ENCODE data around the gene VPS13C.
A peak's percentile ranks its signal among the peaks of the same experiment; 100 is the strongest.
"Not testable (repeated sequence)": the region's sequence is repeated elsewhere in the genome, so short reads cannot be mapped to it uniquely, and the experiment has no call there.

The VPS13C gene

GRCh38 chr15:62047282-62047827, 12.9 kb downstream of the VPS13C start:
- Mint-ChIP-seq H3K27me3 (no peaks in the 10 kb centered on the region), H3K27ac (peak overlapping the region; percentile 36), H3K4me3 (peak overlapping the region; percentile 11), H3K36me3 (peaks cover 5% of the 10 kb centered on the region), H3K4me1 (peaks cover 24% of the 10 kb centered on the region), H3K9me3 (peaks cover 2% of the 10 kb centered on the region)
- ATAC-seq (ENCODE audit: low read depth) = peak; percentile 79
- DNase-seq (ENCODE audit: low spot score in 2 of 2) = no peak

DNA sequence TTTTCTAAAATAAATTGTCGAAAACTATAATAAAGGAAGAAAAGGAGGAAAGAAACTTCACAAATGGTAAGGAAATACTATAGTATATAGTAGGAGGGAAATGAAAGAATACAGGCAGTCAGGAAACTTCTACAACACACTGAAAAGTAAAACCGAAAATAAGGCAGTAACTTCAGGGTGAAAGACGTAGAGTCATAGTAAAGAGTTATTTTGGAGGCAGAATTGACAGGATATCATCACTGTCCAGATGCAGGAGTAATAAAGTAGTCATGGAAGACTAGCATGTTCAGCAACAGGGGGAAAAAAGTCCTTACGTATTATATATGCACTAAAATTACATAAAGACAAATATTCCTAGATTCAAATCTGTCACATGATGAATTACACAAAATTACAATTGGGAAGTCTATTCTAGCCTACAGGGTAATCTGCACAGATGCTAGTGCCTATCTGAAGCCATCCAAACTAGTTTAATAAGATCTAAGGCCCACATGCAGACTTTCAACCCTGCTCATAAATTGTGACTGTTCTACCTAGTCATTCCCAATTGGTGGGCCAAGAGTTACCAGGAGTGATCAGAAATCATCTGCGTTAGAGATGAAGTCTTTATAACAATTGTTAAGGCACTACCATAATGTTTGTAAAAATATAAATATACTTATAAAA, 14.0 kb downstream of the VPS13C start:
- H3K4me1 Mint-ChIP-seq = peaks cover 19% of the 10 kb centered on the region
- DNase-seq (ENCODE audit: low spot score in 2 of 2) = no peak
- peak overlapping the region; percentile 33 for H3K4me3 Mint-ChIP-seq
- peaks cover 2% of the 10 kb centered on the region for H3K9me3 Mint-ChIP-seq
- no peaks in the 10 kb centered on the region for H3K27me3 Mint-ChIP-seq
- peak overlapping the region; percentile 32 for H3K27ac Mint-ChIP-seq
- peaks cover 5% of the 10 kb centered on the region for H3K36me3 Mint-ChIP-seq
- ATAC-seq (ENCODE audit: low read depth) = peak; percentile 68

DNA sequence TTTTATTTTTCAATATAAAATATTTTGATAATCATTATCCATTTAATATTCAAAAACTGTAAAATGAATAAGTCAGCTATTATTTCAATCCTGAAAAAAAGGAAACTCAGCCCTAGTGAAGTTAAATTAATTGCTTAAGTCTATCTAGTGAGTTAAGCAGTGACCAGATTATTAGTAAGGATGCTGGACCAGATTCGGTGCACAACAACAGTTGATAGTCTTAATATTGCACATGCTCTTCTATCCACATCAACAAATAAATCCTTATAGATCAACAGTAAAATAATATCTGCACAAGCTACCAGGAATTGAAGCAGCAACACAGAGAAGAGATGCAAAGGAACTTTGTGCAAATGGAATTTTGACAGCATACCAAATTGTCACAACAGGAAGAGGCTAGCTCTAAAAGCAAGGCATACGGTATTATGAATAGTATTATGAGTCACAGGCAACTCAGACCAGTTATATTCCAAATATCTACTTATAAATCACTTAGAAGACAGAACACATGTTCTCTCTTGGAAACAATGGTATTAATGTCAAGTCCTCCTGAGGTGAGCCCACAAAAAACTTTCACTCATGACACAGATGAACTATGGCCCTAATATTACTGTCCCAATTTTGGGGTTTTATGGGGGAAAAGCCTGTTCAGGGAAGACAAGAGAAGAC, 24.9 kb downstream of the VPS13C start:
- DNase-seq (ENCODE audit: low spot score in 2 of 2) = no peak
- Mint-ChIP-seq H3K36me3 (peaks cover 24% of the 10 kb centered on the region), H3K27me3 (no peaks in the 10 kb centered on the region), H3K9me3 (peaks cover 6% of the 10 kb centered on the region), H3K4me3 (no peak overlapping the region), H3K27ac (peak overlapping the region; percentile 85), H3K4me1 (peaks cover 13% of the 10 kb centered on the region)
- no peak for ATAC-seq (ENCODE audit: low read depth)

- Mint-ChIP-seq H3K9me3 (no peaks in the 10 kb centered on the region), H3K36me3 (peaks cover 24% of the 10 kb centered on the region), H3K27me3 (no peaks in the 10 kb centered on the region), H3K4me1 (peaks cover 11% of the 10 kb centered on the region), H3K27ac (peak overlapping the region; percentile 53), H3K4me3 (no peak overlapping the region)
- no peak for ATAC-seq (ENCODE audit: low read depth)
- DNase-seq (ENCODE audit: low spot score in 2 of 2) = no peak
These were observed 32.3 kb downstream of the VPS13C start for GRCh38 chr15:62027916-62028315.

DNA sequence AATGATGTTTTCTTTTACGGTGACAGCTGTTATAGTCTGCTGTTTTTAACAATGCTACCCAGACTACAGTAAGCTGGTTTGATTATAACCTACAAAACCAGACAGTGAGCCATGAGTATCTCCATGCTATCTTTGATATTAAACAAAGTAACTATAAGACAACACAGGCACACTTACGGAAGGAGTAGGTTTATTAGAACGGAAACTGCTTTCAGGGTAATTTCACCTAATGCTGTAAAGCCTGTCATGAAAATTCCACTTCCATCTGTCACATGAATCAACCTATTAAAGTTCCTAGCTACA, 33.0 kb downstream of the VPS13C start:
- H3K36me3 Mint-ChIP-seq = peaks cover 26% of the 10 kb centered on the region
- peak overlapping the region; percentile 53 for H3K27ac Mint-ChIP-seq
- no peaks in the 10 kb centered on the region for H3K9me3 Mint-ChIP-seq

DNA sequence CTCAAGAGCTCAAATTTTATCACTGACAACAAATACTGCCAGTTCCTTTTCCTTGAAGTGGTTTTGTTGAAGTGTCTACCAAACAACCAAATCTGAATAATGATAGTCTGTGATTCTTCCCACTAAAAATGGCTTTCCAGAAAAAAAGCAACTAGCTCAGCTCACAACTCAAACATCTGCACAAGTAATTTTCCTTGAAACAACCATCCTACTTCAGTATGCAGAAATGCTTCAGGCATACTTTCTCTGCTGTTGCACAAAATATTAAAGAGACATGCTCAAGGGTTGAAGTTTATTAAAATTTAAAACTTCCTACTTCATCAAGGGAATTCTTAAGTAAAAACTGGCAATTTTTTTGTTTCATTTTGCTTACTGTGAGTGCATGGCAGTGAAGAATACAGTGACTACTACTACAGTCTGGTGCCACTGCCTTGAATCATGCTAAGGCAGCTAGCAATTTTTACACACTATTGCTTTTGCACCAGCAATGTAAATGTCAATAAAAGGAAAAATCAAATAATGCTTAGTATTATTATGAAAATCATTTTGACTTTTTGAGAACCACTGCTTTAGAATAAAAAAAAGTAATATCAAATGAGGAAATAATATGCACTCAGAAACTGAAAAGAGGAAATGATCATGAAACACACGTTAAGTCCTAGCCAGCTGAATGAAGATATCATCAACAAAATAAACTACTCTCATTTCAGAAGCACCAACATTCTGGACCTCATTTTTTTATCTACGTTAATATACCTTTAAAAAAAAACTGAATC, 33.6 kb downstream of the VPS13C start:
- H3K27ac Mint-ChIP-seq = peak overlapping the region; percentile 53
- H3K4me3 Mint-ChIP-seq = no peak overlapping the region
- no peaks in the 10 kb centered on the region for H3K27me3 Mint-ChIP-seq
- H3K9me3 Mint-ChIP-seq = no peaks in the 10 kb centered on the region
- ATAC-seq (ENCODE audit: low read depth) (peak; percentile 94), DNase-seq (ENCODE audit: low spot score in 2 of 2) (peak in 1 of 2 donors; percentile 6)
- peaks cover 11% of the 10 kb centered on the region for H3K4me1 Mint-ChIP-seq
- H3K36me3 Mint-ChIP-seq = peaks cover 32% of the 10 kb centered on the region

More for the DNA sequence above, 33.0 kb downstream of the VPS13C start:
- Mint-ChIP-seq H3K27me3 (no peaks in the 10 kb centered on the region), H3K4me1 (peaks cover 11% of the 10 kb centered on the region), H3K4me3 (peak overlapping the region; percentile 14)
- DNase-seq (ENCODE audit: low spot score in 2 of 2) (no peak), ATAC-seq (ENCODE audit: low read depth) (no peak)

GRCh38 chr15:62021991-62022600, 38.2 kb downstream of the VPS13C start:
- Mint-ChIP-seq H3K4me3 (no peak overlapping the region), H3K27ac (no peak overlapping the region), H3K36me3 (peaks cover 43% of the 10 kb centered on the region), H3K9me3 (peaks cover 4% of the 10 kb centered on the region), H3K4me1 (no peaks in the 10 kb centered on the region), H3K27me3 (no peaks in the 10 kb centered on the region)
- no peak for DNase-seq (ENCODE audit: low spot score in 2 of 2)
- no peak for ATAC-seq (ENCODE audit: low read depth)

DNA sequence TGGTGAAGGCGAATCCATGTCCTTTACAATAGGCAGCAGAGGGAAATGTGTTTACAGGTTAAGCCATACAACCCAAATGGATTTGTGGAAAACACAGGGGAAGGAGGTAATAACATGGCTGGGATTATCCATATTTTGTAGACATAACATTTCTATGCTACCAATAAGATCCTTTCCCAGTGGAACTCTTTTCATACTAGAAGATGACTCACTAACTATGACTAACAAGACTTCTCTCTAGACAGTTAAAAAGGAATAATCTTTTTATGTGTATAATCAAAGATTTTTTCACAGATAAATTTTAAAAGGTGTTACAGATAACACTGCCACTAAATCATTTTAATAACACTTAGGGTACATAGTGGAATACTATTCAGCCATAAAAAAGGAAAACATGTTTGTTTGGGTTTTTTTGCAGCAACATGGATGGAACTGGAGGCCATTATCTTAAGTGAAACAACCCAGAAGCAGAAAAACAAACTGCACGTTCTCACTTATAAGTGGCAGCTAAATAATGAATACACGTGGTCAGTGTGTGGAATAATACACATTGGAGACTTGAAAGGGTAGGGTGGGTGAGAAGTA, 39.6 kb downstream of the VPS13C start:
- no peak for DNase-seq (ENCODE audit: low spot score in 2 of 2)
- Mint-ChIP-seq H3K4me3 (no peak overlapping the region), H3K4me1 (no peaks in the 10 kb centered on the region), H3K36me3 (peaks cover 48% of the 10 kb centered on the region), H3K9me3 (peaks cover 7% of the 10 kb centered on the region), H3K27ac (no peak overlapping the region), H3K27me3 (no peaks in the 10 kb centered on the region)
- no peak for ATAC-seq (ENCODE audit: low read depth)

DNA sequence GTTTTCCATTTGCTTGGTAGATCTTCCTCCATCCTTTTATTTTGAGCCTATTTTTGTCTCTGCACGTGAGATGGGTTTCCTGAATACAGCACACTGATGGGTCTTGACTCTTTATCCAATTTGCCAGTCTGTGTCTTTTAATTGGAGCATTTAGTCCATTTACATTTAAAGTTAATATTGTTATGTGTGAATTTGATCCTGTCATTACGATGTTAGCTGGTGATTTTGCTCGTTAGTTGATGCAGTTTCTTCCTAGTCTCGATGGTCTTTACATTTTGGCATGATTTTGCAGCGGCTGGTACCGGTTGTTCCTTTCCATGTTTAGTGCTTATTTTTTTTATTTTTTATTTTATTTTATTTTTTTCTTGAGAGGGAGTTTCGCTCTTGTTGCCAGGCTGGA, 54.9 kb downstream of the VPS13C start:
- not testable (repeated sequence) for H3K27me3 Mint-ChIP-seq; ATAC-seq (ENCODE audit: low read depth); H3K4me3 Mint-ChIP-seq; DNase-seq (ENCODE audit: low spot score in 2 of 2); H3K4me1 Mint-ChIP-seq; H3K9me3 Mint-ChIP-seq; H3K27ac Mint-ChIP-seq
- H3K36me3 Mint-ChIP-seq = peaks cover 15% of the 10 kb centered on the region

- H3K4me1 Mint-ChIP-seq = peaks cover 4% of the 10 kb centered on the region
- no peaks in the 10 kb centered on the region for H3K27me3 Mint-ChIP-seq
- ATAC-seq (ENCODE audit: low read depth) (no peak), DNase-seq (ENCODE audit: low spot score in 2 of 2) (no peak)
- H3K36me3 Mint-ChIP-seq = peaks cover 27% of the 10 kb centered on the region
- H3K9me3 Mint-ChIP-seq = no peaks in the 10 kb centered on the region
- no peak overlapping the region for H3K4me3 Mint-ChIP-seq
- peak overlapping the region; percentile 33 for H3K27ac Mint-ChIP-seq
These were observed 62.5 kb downstream of the VPS13C start for GRCh38 chr15:61997786-61998185.

GRCh38 chr15:61996056-61996635, 64.1 kb downstream of the VPS13C start:
- Mint-ChIP-seq H3K4me3 (no peak overlapping the region), H3K36me3 (peaks cover 38% of the 10 kb centered on the region), H3K27me3 (no peaks in the 10 kb centered on the region), H3K9me3 (no peaks in the 10 kb centered on the region), H3K4me1 (peaks cover 4% of the 10 kb centered on the region), H3K27ac (peak overlapping the region; percentile 63)
- ATAC-seq (ENCODE audit: low read depth) (no peak), DNase-seq (ENCODE audit: low spot score in 2 of 2) (no peak)

- ATAC-seq (ENCODE audit: low read depth) = no peak
- Mint-ChIP-seq H3K9me3 (peaks cover 6% of the 10 kb centered on the region), H3K27ac (no peak overlapping the region), H3K36me3 (peaks cover 47% of the 10 kb centered on the region), H3K4me1 (peaks cover 4% of the 10 kb centered on the region), H3K27me3 (no peaks in the 10 kb centered on the region), H3K4me3 (no peak overlapping the region)
- DNase-seq (ENCODE audit: low spot score in 2 of 2) = no peak
These were observed 66.0 kb downstream of the VPS13C start for GRCh38 chr15:61994216-61994615.

DNA sequence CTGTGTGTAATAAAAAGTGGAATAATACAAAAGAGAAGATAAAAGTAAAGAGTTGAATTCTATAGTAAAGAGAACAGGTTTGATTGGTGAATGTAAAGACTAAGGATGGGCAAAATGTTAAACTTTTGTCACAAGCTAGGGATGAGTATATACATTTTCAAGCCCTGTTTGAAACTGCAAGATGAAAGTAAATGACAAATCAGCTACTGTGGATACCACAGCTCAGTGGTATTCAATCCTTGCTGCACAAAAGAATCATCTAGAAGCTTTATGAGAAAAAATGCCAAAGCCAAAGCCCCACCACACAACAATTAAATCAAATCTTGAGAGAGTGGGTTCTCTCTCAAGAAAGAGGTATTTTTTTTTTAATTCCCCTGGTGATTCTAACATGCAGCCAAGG, 67.7 kb downstream of the VPS13C start:
- Mint-ChIP-seq H3K4me1 (peaks cover 8% of the 10 kb centered on the region), H3K36me3 (peaks cover 54% of the 10 kb centered on the region), H3K27me3 (no peaks in the 10 kb centered on the region), H3K9me3 (peaks cover 13% of the 10 kb centered on the region), H3K4me3 (no peak overlapping the region), H3K27ac (peak overlapping the region; percentile 67)
- DNase-seq (ENCODE audit: low spot score in 2 of 2) (no peak), ATAC-seq (ENCODE audit: low read depth) (no peak)

Data from memory B cell (primary cell).